Endometrium (tissue), 2 donors: ENCODE results near the gene ZNF423.

Source experiments
- FAIRE-seq: peaks from 2 replicates; lab custom pipeline; 2012; peaks lifted over from hg19 to GRCh38; lab: Jason Lieb, UNC
- donor health status: control.
- donor health status: control.

ZNF423 gene

GRCh38 chr16:49599704-49600103, 256.2 kb downstream of the ZNF423 start:
- FAIRE-seq = no peak

- FAIRE-seq = no peak
These were observed 256.6 kb downstream of the ZNF423 start for GRCh38 chr16:49599281-49599680.

- no peak for FAIRE-seq
These were observed 257.3 kb downstream of the ZNF423 start for GRCh38 chr16:49598383-49599170.

DNA sequence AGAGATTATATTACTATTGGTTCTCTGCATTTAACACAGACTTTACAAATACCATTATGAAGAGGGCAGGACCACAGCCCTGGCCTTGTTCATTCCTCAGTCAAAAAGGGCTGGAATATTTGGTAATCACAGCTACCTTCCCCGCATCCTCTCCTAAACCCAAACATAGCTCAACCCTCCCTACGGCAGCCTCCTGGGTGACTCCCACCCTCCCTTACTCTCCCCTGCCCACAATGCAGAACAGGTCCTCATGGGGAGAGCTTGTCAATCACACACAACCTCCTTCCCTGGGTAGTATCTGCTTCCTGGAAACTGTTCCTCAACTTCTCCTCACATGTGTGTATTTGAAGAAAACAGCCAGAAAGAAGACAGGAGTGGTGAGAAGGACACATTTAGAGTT, 258.1 kb downstream of the ZNF423 start:
- FAIRE-seq = no peak

GRCh38 chr16:49596648-49597291, 259.1 kb downstream of the ZNF423 start:
- FAIRE-seq = no peak

GRCh38 chr16:49596068-49596467, 259.8 kb downstream of the ZNF423 start:
- no peak for FAIRE-seq

DNA sequence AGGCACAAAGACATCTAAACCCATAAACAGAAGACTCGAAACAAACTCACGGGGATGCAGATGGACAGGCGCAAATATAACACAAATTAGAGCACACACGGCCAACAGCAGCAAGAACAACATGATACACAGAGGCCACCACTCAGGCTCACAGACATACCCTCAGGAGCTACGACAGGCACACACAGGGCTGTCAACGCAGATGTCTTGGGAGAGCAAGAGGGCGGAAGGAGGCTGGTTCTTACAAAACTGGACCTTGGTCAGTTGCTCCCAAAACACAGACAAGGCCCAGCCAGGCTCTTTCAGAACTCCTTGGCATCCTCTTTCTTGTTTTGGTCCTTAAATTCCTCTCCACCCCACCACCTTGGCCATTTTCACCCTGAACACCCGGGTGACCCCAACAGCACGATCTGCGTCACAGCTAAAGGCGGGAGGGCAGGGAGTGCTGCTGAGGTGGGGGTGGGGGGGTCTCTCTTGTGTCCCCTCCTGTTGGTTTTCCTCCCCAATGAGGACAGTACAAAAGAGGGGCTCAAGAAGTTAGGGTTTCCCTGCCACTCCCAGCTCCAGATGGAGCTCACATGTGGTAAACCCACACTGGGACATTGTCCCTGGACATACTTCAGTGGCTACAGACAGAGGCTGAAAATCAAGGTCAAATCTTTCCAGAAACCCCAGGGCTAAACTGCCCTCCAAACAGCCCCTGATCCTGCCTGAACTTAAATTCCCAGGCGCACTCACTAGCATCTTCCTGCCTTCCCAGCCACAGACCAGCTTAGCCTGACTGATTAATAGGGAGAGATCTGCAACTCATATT, 261.0 kb downstream of the ZNF423 start:
- no peak for FAIRE-seq

GRCh38 chr16:49594153-49594552, 261.8 kb downstream of the ZNF423 start:
- no peak for FAIRE-seq

- no peak for FAIRE-seq
These were observed 262.4 kb downstream of the ZNF423 start for GRCh38 chr16:49593424-49594040.

DNA sequence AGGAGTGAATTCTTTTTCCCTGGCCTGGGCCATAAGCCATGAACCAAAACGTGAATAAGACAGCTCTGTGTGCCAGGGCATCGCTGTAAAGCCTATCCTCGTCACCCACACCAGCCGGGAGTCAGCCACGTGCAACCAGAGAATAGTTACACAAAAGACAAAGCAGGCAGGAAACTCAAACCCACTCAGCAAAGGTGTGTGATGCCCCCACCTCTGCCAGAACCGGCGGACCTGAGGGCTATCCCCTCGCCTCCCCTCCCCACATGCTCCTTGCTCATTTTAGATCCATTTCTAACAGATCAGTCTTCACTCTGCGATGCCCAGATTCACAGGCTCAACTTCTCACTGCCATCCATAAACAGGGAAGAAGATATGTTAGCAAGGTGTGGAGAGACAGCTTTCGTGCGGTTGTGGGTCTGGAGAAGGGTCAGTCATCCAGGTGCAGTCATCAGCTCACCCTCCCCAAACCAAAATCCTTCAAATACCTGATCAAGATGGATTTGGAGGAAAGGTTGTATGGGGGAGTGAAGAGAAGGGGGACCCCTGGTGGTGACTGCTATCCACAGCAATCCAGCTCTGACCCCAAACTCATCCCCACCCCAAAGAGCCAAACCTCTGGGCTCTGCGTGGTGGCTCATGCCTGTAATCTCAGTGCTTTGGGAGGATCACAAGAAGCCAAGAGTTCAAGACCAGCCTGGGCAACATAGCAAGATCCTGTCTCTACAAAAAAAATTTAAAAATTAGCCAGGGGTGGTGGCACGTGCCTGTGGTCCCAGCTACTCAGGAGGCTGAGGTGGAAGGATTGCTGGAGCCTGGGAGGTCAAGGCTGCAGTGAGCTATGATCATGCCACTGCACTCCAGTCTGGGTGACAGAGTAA, 263.1 kb downstream of the ZNF423 start:
- FAIRE-seq = no peak

GRCh38 chr16:49590166-49590871, 265.6 kb downstream of the ZNF423 start:
- FAIRE-seq = no peak

DNA sequence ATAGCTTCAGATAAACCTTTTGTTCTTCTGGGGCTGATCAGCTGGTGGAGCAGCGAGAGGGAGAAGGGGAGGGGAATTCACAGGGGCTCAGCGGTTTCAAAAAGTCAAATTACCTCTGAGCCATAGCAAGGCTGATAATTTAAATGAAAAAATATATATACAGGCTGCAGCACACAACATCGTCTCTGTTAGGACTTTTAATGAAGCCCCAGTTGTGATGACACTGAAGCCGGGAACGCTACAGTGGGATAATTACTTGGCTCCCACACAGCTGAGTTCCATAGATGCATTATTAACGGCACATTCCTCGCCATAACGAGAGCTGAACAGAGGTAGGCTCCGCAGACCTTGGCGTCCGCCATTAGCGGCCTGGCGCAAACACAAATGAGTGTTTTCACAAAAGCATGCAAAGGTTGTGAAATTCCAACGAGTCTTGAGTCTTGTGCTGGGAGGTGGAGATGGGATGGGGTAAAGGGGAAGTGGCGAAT, 266.3 kb downstream of the ZNF423 start:
- no peak for FAIRE-seq

GRCh38 chr16:49588729-49589384, 267.1 kb downstream of the ZNF423 start:
- FAIRE-seq = no peak

DNA sequence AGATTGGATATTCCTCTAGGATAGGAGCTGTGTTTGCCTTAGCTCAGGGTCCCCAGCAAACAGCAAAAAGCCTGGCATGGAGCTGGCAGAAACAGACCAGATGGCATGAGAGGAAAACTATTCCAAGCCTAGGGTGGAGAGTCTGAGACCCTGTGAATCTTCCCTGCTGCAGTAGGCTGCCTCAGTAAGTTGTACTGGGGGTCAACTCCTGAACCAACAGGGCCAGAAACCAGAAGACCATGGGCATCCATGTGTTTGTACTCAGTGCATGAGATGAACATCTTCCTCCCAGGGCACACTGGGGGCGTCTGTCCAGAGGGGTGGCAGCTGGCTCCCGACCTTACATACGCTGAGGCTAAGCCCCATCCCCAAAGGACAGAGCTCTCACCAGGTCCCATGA, 267.9 kb downstream of the ZNF423 start:
- no peak for FAIRE-seq

- no peak for FAIRE-seq
These were observed 268.4 kb downstream of the ZNF423 start for GRCh38 chr16:49587511-49587910.

DNA sequence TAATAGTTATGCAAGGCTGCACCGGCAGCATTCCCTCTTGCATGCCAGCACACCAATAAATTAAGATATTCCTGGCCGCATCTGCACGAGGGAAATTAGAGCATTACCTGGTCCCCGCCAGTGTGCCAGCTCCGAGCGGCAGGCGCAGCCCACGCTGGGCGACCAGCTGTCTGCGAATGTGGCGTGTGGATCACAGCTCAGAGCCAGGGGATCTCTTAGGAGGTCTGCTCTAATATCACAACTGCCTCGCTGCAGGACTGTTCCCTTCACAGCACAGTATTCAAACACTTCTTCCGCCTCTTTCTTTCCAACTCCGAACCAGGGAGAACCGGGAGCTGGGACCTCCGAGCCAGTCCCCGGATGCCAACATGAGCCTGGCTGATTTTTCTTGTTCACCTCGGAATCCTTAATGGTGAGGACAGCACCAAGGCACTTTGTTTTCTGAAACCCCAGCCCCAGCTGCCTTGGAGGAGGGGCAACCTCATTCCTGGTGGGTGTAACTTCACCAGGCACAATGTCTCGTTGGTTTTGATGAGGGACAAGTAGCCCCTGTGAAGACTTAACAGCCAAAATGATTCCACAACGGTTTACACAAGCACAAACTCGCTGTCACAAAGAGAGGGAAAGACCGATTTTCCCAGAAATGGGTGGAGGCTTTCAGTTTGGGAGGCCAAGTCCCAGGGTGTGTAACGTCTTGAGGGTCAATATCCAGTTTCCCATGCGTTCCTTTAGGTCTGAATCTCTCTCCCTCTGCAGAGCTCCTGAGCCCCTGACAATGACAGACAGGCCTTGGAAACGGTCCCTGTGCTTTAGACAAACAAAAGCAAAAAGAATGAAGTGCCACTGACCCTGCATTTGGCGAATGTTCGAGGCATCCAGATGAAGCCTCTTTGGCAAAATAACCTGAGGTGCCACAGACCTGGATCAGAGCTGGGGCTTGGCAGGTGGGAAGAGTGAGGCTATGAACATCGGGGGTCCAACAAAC, 269.2 kb downstream of the ZNF423 start:
- FAIRE-seq = no peak

DNA sequence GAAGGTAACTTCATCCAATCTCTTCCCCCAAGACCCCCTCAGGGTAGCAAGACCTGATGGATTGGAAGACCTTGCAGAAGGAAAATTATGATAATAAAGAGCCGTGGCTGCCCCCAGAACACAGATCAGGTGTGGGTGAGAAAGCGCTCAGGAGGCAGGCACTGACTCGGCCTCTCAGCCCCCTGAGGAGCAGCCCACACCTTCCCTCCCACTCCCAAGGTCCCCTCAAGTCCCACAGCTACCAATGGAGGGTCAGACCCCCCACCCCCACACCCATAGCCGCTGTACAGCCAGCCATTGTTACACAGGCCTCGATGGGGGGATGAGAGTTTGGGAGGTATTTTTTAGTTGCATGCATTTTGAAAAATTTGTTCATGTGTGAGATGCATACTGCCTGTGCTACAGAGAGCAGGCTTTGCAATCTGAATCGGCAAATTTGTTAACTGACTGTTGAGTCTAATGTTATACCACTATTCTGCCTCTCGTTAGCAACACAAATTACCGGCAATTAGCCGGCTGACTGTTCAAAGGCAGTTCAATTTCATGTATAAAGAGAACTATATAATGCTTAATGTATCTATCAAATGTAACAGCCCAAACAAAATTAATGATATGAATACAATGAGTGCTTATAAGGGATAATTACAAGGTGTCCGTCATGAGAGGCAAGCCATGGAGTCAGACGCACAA, 270.6 kb downstream of the ZNF423 start:
- no peak for FAIRE-seq

DNA sequence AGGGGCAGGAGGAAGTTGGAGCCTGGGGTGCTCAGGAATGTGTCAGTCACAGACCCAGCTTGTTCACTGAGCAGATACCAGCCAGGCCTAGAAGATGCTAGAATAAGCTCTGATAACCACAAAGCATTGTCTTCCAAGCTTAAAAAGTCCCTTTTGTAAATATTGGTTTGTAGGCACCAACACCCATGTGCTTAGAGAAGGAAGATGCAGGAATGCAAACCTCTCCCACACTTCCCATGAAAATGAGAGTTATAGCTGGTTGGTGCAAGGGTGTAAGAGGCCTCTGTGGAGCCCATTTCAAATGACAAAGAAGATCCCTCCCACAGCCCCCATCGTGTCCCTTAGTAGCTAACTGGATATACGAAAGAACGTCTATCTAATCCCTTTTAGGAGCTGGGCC, 272.0 kb downstream of the ZNF423 start:
- no peak for FAIRE-seq
